Stimulated activated naive CD4-positive, alpha-beta T cell (primary cell): ENCODE results near the gene OTOG.

ENCODE experiments used
- DNase-seq, 6 experiments: peaks; one replicate each; lab custom pipeline; 2025; lab: John Stamatoyannopoulos, UW

The OTOG gene

GRCh38 chr11:17517186-17517585, 29.9 kb upstream of the OTOG start:
- no peak for DNase-seq

GRCh38 chr11:17518366-17518765, 28.7 kb upstream of the OTOG start:
- DNase-seq: no peak

DNA sequence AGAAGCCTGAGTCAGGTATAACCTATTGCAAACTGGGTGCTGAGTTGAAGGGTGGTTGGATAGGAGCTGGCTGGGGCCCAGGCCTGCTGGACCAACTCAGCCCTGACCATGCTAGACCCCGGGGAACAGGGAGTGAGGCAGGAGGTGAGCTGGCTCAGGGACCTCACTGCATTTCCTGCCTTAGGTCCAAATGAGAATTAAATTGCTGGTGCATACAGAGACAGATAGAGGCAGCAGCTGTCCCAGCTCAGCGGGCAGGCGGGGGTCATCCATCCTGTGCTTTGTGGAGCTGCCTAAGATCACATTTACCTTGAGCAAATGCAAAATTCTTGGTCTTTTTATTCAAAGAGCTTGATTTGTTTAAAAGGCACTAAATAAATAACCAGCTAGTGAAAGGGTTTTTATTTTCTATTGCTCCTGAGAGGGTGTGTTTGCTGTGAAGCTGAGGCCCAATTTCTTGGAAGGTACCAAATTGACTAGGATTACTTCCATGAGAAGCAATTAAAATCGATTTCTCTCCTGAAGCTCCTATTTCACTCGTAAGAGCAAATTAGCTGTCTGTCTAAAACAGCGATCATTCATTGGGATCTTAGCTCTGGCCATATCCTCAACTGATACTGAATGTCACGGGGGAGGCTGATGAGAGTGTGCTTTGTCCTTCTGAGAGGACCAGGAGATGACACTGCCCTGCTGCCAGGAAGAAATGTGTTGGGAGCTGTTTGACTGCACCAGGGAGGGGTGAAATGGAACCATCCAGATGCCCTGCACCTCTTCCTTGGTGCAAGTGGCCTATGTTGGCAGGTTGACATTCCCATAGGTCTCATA, 27.8 kb upstream of the OTOG start:
- DNase-seq: no peak

GRCh38 chr11:17521106-17521900, 25.8 kb upstream of the OTOG start:
- DNase-seq: no peak

DNA sequence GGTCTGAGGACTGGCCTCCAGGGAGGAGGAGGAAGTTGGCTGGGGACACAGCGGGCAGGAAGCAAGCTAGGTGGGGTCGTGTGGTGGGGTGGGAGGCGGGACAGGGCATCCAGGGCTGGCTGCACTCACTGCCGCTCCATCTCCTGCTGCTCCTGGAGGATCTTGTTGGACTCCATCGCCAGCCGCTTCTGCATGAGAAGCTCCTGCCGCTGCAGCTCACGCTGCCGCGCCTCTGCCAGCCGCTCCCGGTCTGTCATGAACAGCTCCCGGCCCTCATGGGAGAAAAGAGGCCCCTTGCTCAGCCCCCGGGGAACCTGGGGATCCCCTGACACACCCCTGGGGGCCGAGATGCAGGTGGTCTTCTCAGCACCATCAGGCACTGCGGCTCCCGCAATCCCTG, 24.4 kb upstream of the OTOG start:
- DNase-seq: no peak

DNA sequence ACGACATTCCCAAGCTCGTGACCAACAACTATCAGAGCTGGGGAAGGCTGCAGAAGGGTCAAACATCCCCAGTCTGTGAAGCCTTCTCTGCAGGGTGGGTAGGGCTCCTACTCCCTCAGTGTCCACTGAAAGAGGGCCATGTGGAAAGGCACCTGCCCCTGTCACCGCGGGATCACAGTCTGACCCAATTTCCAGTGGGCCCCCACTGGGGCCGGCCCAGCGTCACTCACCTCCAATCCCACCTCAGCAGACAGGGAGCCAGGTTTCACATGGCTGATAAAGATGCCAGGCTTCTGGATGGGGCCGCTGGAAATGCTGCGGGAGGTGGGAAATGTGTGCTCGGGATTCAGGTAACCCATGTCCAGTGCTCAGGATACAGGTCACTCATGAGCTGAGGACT, 22.8 kb upstream of the OTOG start:
- no peak for DNase-seq

- no peak for DNase-seq
These were observed 21.5 kb upstream of the OTOG start for GRCh38 chr11:17525570-17525969.

DNA sequence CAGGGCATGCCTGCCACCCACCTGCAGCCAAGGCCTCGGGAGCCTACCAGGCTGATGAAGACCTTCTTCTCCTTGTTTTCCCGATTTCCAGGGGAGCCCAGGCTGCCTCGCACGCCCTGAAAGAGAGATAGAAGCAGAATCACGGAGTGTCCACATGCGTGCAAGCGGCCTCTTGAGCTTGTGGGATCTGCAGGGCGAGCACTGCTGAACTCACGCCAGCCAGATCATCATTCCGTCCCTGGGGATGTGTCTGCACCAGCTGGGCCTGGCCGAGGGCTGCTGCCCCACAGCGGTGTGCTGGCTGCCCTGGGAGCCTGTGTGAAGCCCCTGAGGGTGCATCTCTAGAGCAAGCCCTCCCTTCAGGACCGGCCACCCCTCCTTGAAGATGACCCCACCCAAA, 20.7 kb upstream of the OTOG start:
- DNase-seq: no peak

GRCh38 chr11:17526931-17527627, 20.0 kb upstream of the OTOG start:
- DNase-seq: no peak

GRCh38 chr11:17527628-17527995, 19.4 kb upstream of the OTOG start:
- no peak for DNase-seq

GRCh38 chr11:17528181-17528691, 18.8 kb upstream of the OTOG start:
- DNase-seq: peak in 4 of 6 experiments; percentile 5 to 20 (median 12)

GRCh38 chr11:17528906-17529843, 17.9 kb upstream of the OTOG start:
- no peak for DNase-seq

GRCh38 chr11:17529844-17530185, 17.2 kb upstream of the OTOG start:
- DNase-seq: no peak

DNA sequence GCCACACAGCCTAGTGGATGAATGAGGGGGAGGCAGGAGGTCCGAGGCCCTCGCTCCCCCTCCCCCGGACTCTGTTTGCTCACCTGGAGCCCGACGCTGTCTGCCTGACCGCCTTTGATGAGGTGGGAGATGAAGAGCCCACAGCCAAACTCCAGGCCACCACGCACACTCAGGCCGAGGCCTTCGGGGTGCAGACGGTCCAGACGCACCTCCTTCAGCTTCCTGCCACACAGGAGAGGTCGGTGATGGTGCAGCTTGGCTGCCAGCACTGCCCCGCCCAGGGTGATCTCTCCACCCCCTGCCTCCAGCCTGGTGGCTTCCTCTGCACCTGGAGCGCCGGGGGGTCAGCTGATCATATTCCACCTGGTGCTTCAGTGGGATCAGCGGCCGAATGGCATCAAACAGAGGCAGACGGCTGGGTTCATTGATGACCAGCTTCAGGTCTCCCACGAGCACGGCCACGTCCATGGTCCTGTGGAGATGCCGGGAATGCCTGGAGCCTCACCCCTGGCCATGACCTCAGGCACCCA, 15.9 kb upstream of the OTOG start:
- no peak for DNase-seq

GRCh38 chr11:17531636-17532113, 15.4 kb upstream of the OTOG start:
- no peak for DNase-seq

DNA sequence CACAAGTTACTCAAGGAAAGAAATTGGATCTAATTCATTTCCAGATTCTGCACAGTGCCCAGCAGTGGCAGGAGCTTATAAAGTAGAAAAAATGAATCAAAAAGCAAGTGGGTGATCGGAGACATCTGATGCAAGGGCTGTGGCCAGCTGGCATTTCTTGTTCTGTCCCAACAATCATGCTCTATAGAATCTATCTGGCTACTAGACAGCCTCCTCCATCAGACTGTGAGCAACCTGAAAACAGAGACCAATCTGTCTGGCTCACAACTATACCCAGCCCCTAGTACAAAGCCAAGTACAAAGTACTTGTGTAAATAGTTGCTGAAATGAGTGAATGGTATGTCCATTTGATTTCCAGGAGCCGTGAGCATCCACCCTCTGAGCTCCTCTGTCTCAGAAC, 14.3 kb upstream of the OTOG start:
- DNase-seq: no peak

DNA sequence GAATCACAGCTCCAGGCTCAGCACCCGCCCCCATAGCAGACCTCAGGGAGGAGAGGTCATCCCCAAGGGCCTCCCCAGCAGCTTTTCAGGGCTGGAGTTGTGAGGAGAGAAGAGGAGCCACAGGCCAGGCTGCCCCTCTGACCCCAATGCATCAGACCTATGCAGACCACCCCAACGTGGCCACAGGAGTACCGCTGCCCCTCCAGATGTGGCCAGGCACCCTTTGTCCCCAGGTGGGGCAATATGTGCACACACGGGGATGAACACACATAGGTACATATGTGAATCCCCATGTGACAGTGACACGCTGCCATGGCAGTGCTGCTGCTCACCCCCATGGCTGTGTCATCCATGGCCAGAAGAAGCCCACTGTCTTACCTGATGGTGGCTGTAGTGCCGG, 13.7 kb upstream of the OTOG start:
- no peak for DNase-seq

GRCh38 chr11:17533778-17534415, 13.2 kb upstream of the OTOG start:
- no peak for DNase-seq

GRCh38 chr11:17535488-17535887, 11.6 kb upstream of the OTOG start:
- DNase-seq: no peak

- DNase-seq: no peak
These were observed 9.8 kb upstream of the OTOG start for GRCh38 chr11:17537261-17537660.

DNA sequence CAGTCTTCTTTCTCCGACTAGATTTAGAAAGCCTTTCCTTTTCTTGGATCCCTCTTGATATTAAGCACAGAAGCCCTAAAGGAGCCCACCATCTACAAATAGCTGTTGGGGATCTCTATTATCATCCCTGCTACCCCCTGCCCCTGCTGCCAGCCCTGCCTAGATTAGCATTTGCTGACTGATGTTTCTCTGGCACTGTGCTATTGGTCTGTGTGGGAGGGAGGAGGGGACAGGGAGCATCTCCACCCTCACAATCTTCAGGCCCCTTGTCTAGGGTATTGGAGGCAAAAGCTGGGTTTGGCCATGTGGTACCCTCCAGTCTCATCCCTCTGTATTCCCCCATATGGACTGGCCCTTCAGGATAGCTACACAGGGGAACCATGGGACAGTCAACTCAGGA, 9.0 kb upstream of the OTOG start:
- no peak for DNase-seq
